K562 (cell line): ENCODE data around the gene MGAT5. TPM values are rescaled to one million over a fixed set of nuclear protein-coding genes. Genes with fewer than 3 reads are reported as not detected.
A peak's percentile ranks its signal among the peaks of the same experiment; 100 is the strongest.

Source experiments
- ATAC-seq: fragments of 200-7000 bp; cut with Tn5 transposase; 3 replicates; pipeline ENCODE4 v1.9.1; 2020; ENCODE audit warnings: moderate library complexity
- BruUV-seq: library from RNA; stranded (reverse); fragments of 400-500 nt; replicated peaks from 2 replicates; lab custom pipeline; 2021; lab: Mats Ljungman, UMichigan
- CTCF ChIA-PET: fragments of 300-600 bp; formaldehyde crosslinking; extraction: SDS; loops from one replicate; lab custom pipeline; 2021; ENCODE audit warnings: low intra/inter-chr PET ratio; lab: Yijun Ruan, JAX
- POLR2A ChIA-PET: fragments of 300-600, 350-650 bp; sonication (Branson Sonifier 250); formaldehyde crosslinking; extraction: SDS; loops from one replicate; lab custom pipeline; 2021; ENCODE audit warnings: antibody characterized with exemption, inconsistent platforms; lab: Yijun Ruan, JAX
- DNase-seq, 4 experiments: peaks; one replicate each; pipeline versions ENCODE4 v3.0.0 to v3.0.0-alpha.2; 2011 to 2018; ENCODE audit warnings: low spot score in 3 of 4, mixed read lengths in 3 of 4; ENCODE audit errors: extremely low read depth in 1 of 4
- FAIRE-seq: peaks from 2 replicates; lab custom pipeline; 2011; peaks lifted over from hg19 to GRCh38; lab: Jason Lieb, UNC
- H2AFZ ChIP-seq: 2 replicates; pipeline ENCODE4 v1.6.0; 2011; ENCODE audit warnings: low read depth, low read length, control low read depth, inconsistent platforms
- H3K27ac ChIP-seq: fragments of 200-600 bp; 3 replicates; pipeline ENCODE4 v1.8.0; 2011; ENCODE audit warnings: low read depth, mild to moderate bottlenecking, control low read depth, inconsistent platforms, low read length, moderate library complexity, mixed read lengths; ENCODE audit errors: extremely low read depth
- H3K27me3 ChIP-seq, 2 experiments: fragments of 300-600 bp in 1 of 2; 2 replicates in 1 of 2; 3 replicates in 1 of 2; pipeline versions ENCODE4 v1.6.0 to v1.8.0; 2011; ENCODE audit warnings: inconsistent platforms in 2 of 2, low read length in 2 of 2, mild to moderate bottlenecking in 1 of 2, mixed read lengths in 1 of 2, moderate library complexity in 1 of 2; ENCODE audit not compliant: control insufficient read depth in 2 of 2, insufficient read depth in 2 of 2
- H3K36me3 ChIP-seq: fragments of 300-600 bp; 3 replicates; pipeline ENCODE4 v1.8.0; 2011; ENCODE audit warnings: mild to moderate bottlenecking, low read length, inconsistent platforms; ENCODE audit not compliant: control insufficient read depth, insufficient read depth
- H3K4me1 ChIP-seq, 2 experiments: fragments of 200-600 bp in 1 of 2; replicated peaks in 1 of 2; 2 replicates in 1 of 2; 3 replicates in 1 of 2; pipeline versions ENCODE4 v1.5.1 to v1.8.0; 2011; ENCODE audit warnings: inconsistent platforms in 2 of 2, low read length in 2 of 2, mild to moderate bottlenecking in 1 of 2, mixed read lengths in 1 of 2, moderate library complexity in 1 of 2; ENCODE audit not compliant: control insufficient read depth in 2 of 2, insufficient read depth in 2 of 2
- H3K4me2 ChIP-seq: 2 replicates; pipeline ENCODE4 v1.6.1; 2011; ENCODE audit warnings: low read length, control low read depth, inconsistent platforms, mixed read lengths; ENCODE audit not compliant: insufficient read depth
- H3K4me3 ChIP-seq: fragments of 200-600 bp; sonication (generic), shearing (Covaris generic); 2 replicates; pipeline ENCODE4 v1.5.1; 2016; ENCODE audit warnings: control low read depth, inconsistent platforms
- H3K79me2 ChIP-seq: fragments of 200-600 bp; 3 replicates; pipeline ENCODE4 v1.8.0; 2011; ENCODE audit warnings: low read length, inconsistent platforms; ENCODE audit not compliant: control insufficient read depth, insufficient read depth
- H3K9ac ChIP-seq, 2 experiments: 2 replicates each; pipeline versions ENCODE4 v1.6.0 to v1.6.1; 2011; ENCODE audit warnings: low read depth in 2 of 2, low read length in 2 of 2, control low read depth in 1 of 2, inconsistent platforms in 1 of 2, mild to moderate bottlenecking in 1 of 2, mixed read lengths in 1 of 2; ENCODE audit not compliant: insufficient read depth in 1 of 2
- H3K9me1 ChIP-seq: one replicate; pipeline ENCODE4 v1.6.0; 2011; ENCODE audit warnings: inconsistent platforms, mild to moderate bottlenecking, low read length, moderate library complexity; ENCODE audit not compliant: control insufficient read depth, insufficient read depth
- H3K9me3 ChIP-seq: replicated peaks from 2 replicates; pipeline ENCODE4 v1.5.1; 2011; ENCODE audit warnings: low read depth, low read length, inconsistent platforms; ENCODE audit not compliant: control insufficient read depth, insufficient read depth
- H4K20me1 ChIP-seq: replicated peaks from 2 replicates; pipeline ENCODE4 v1.6.1; 2011; ENCODE audit warnings: low read length, inconsistent platforms, mixed read lengths; ENCODE audit not compliant: control insufficient read depth, insufficient read depth
- HNRNPUL1 ChIP-seq: fragments of 200-400 bp; formaldehyde crosslinking; IDR thresholded peaks from 2 replicates; pipeline ENCODE4 v1.6.1; 2017; ENCODE audit warnings: low read length
- MCM5 ChIP-seq: fragments of 450-650 bp; IDR thresholded peaks from 2 replicates; pipeline ENCODE4 v1.6.1; 2016; ENCODE audit warnings: low read depth
- MEIS2 ChIP-seq: fragments of 450-650 bp; IDR thresholded peaks from 2 replicates; pipeline ENCODE4 v1.6.1; 2014; ENCODE audit warnings: mild to moderate bottlenecking; ENCODE audit not compliant: partially characterized antibody
- ZNF584 ChIP-seq: fragments of 200-800 bp; sonication (Bioruptor generic); IDR thresholded peaks from 2 replicates; pipeline ENCODE4 v1.6.1; 2016; ENCODE audit warnings: low read depth, mild to moderate bottlenecking, missing genetic modification characterization, missing compliant biosample characterization
- ZNF77 ChIP-seq: fragments of 250-450 bp; sonication (Bioruptor Pico); IDR thresholded peaks from 2 replicates; pipeline ENCODE4 v1.5.0; 2020
- WGBS: fragments of 100-300 bp; shearing (Covaris generic); methylation state at CpG from one replicate; pipeline ENCODE4 v1.1.6; 2016; ENCODE audit warnings: low coverage, mixed read lengths; ENCODE audit not compliant: insufficient coverage; ENCODE audit errors: missing lambda C conversion rate; 5-methylcytosine and 5-hydroxymethylcytosine counted together
- in situ Hi-C: fragments of 300-500 bp; cut with MboI; formaldehyde crosslinking; loops from 4 replicates; pipeline ENCODE4 v1.15.0; 2018; ENCODE audit warnings: inconsistent platforms, mixed read lengths
- intact Hi-C: fragments of 100-400 bp; cut with micrococcal nuclease; formaldehyde crosslinking; loops from 2 replicates; pipeline ENCODE4 v1.14.2; 2022
- polyA plus RNA-seq, 8 experiments: library from polyadenylated mRNA; depleted of rRNA in 4 of 8; stranded (reverse) in 5 of 8; unstranded in 3 of 8; fragments of >200 nt; fragmentation: Nextera tagmentation in 2 of 8; fragmentation: Illumina TruSeq in 1 of 8; extraction: Ambion mirVana in 2 of 8; extraction: Trizol in 1 of 8; gene quantifications; 2 replicates each; pipeline versions ENCODE4 v1.2.1 to v1.2.3, GENCODE V29; 2011 to 2014; ENCODE audit warnings: inconsistent platforms in 1 of 8, missing spikeins in 1 of 8
- total RNA-seq, 7 experiments: library from RNA; depleted of rRNA in 6 of 7; stranded (reverse); fragments of >200 nt in 6 of 7; fragmentation: Illumina TruSeq in 2 of 7; extraction: Trizol in 2 of 7; gene quantifications; 2 replicates each; pipeline versions ENCODE4 v1.2.1 to v1.2.3, GENCODE V29; 2011 to 2021; ENCODE audit warnings: low replicate concordance in 1 of 7
- TF ChIP-seq, protein P1 (sequence below), 2 experiments: fragments of 450-650 bp in 1 of 2; IDR thresholded peaks; 2 replicates each; pipeline ENCODE4 v1.6.1; 2011 to 2017; ENCODE audit warnings: low read depth in 2 of 2, antibody characterized with exemption in 1 of 2, borderline replicate concordance in 1 of 2, low read length in 1 of 2, mild to moderate bottlenecking in 1 of 2, mixed read lengths in 1 of 2; ENCODE audit not compliant: control insufficient read depth in 1 of 2

Gene MGAT5
- total and polyA plus RNA-seq, 9 of the 15 experiments (the other 6 are each of a cell fraction or from before 2014, with no cell fraction given) = 1.6 to 18.6 (median 11.1) TPM

DNA sequence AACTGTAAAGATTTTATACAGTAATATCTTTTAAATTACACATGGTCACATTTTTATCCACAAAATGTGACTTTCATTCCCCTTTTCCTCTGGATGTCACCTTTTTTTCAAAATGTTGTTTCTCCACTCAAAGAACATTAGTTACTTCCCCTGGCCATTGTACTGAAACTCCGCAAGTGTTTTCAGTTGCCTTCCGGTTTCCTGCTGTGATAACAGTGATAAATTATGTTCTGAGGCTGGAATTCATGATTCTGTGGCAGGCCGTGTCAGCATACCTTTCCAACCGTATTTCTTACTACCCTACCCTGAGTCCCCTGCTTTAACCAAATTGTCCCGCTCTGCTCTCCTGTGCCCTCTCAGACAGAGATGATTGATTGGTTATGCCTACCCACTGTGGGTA is 53.5 kb downstream of the MGAT5 start (continued):
- TF ChIP-seq, protein P1, sequence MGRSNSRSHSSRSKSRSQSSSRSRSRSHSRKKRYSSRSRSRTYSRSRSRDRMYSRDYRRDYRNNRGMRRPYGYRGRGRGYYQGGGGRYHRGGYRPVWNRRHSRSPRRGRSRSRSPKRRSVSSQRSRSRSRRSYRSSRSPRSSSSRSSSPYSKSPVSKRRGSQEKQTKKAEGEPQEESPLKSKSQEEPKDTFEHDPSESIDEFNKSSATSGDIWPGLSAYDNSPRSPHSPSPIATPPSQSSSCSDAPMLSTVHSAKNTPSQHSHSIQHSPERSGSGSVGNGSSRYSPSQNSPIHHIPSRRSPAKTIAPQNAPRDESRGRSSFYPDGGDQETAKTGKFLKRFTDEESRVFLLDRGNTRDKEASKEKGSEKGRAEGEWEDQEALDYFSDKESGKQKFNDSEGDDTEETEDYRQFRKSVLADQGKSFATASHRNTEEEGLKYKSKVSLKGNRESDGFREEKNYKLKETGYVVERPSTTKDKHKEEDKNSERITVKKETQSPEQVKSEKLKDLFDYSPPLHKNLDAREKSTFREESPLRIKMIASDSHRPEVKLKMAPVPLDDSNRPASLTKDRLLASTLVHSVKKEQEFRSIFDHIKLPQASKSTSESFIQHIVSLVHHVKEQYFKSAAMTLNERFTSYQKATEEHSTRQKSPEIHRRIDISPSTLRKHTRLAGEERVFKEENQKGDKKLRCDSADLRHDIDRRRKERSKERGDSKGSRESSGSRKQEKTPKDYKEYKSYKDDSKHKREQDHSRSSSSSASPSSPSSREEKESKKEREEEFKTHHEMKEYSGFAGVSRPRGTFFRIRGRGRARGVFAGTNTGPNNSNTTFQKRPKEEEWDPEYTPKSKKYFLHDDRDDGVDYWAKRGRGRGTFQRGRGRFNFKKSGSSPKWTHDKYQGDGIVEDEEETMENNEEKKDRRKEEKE (IDR thresholded peaks at IDR 0.05; ENCODE audit: borderline replicate concordance in 1 of 2, control insufficient read depth in 1 of 2, low read depth in 2 of 2, low read length in 1 of 2) = no peak
- TF ChIP-seq ZNF77 (CRISPR knock-in tag) (no peak), ZNF584 (CRISPR knock-in tag) (no peak), MEIS2 (peak; percentile 73), MCM5 (no peak)

DNA sequence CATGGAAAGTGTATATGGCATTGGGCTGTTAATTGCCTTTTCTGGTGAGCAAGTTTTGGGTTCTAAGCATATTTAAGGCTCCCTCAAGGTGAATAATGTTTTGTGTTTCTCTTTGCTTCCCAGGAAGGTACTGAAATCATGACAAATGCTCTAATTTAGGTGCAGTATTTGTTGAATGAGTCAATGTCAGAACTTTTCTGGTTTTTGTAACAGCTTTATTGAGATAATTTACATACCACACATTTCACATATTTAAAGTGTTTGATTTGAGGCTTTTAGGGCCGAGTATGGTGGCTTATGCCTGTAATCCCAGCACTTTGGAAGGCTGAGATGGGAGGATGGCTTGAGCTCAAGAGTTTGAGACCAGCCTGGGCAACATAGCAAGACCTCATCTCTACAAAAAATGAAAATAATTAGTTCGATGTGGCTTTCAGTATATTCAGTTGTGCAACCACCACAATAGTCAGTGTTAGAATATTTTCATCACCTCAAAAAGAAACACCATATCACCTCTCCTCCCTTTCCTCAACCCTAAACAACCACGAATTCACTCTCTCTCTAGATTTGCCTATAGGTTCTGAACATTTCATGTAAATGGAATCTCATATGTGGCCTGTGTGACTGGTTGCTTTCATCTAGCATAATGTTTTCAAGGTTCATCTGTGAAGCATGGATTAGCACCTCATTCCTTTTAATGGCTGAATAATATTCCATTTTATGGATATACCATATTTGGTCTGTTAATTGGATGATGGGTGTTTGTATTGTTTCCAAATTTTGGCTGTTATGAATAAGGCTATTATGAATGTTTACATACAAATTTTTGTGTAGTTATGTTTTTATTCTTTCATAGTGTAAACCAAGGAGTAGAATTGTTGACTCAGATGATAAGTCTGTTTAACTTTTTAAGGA is 54.9 kb downstream of the MGAT5 start:
- ChIA-PET POLR2A (no interaction called here), CTCF (no interaction called here)
- DNase-seq = no peak
- Histone ChIP-seq H3K4me1 (no peaks in the 10 kb centered on the region; a peak in 1 of 5 replicates), H3K36me3 (no peaks in the 10 kb centered on the region), H3K9me1 (no peaks in the 10 kb centered on the region), H3K27me3 (no peaks in the 10 kb centered on the region), H3K9me3 (no peaks in the 10 kb centered on the region), H2AFZ (no peak overlapping the region), H3K27ac (no peak overlapping the region), H3K79me2 (no peaks in the 10 kb centered on the region), H3K9ac (no peak overlapping the region), H4K20me1 (no peaks in the 10 kb centered on the region), H3K4me3 (no peak overlapping the region), H3K4me2 (no peak overlapping the region)
- in situ Hi-C loops = no loop called here
- no peak for FAIRE-seq
- intact Hi-C loops = no loop called here
- BruUV-seq = no TSS peak
- WGBS = 17% methylated on average over 3 of the region's 3 CpGs
- TF ChIP-seq HNRNPUL1 = no peak
- ATAC-seq = no peak
